T-helper 9 cell (primary cell): ENCODE measurements around the gene CPEB2.
"Not testable (repeated sequence)": the region's sequence is repeated elsewhere in the genome, so short reads cannot be mapped to it uniquely, and the experiment has no call there.

Experiments used
- DNase-seq: peaks from one replicate; pipeline ENCODE4 v3.0.0-alpha.2; 2020

The CPEB2 gene

DNA sequence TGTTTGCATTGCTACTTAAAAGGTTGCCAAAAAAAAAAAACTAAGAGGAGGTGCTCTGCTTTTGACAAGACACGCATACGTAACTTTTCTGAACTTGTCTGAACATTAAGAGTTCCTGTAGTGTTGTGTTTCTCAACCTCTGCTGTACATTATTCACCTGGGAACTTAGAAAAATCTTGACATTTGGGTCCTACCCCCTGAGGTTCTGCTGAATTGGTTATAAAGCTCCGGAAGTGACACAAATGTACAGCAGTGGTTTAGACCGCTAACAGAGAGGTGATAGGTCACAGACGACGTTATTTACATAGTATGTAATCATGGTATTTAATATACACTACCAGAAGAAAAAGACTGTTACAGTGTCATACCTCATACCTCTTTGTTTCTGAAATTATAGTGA lies 61.1 kb downstream of the CPEB2 start:
- DNase-seq = no peak

DNA sequence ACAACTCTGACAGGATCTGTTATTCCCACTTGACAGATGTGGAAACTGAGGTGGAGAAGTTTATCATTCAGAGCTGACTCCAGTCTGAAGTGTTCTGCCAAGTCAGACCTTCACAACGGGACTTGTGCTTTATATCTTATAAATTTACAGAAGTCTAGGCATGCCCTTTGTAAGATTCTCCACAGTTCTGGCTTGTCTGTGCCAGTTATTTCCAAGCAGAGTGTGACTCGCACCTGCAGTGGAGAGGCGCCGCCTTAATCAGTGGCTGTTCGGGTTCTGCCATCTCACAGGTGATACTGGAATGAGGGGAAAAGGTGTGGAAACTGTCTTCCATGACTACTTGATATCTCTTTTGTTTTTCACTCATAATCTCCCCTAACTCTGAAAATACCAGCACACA lies 63.2 kb downstream of the CPEB2 start:
- no peak for DNase-seq

DNA sequence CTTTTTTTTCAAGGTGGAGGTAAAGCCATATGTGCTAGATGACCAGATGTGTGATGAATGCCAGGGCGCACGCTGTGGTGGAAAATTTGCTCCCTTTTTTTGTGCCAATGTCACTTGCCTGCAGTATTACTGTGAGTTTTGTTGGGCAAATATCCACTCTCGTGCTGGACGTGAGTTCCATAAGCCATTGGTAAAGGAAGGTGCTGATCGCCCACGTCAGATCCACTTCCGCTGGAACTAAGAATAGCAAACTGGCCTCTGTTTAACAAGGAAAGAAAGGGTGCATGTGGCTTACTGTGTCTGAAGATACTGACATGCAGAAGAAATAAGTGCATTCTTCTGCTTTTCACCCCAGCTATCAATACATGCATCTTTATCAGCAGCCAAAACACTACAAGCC lies 63.9 kb downstream of the CPEB2 start:
- no peak for DNase-seq

GRCh38 chr4:15068298-15068697 lies 66.0 kb downstream of the CPEB2 start:
- DNase-seq = no peak

GRCh38 chr4:15075875-15076274 lies 73.6 kb downstream of the CPEB2 start:
- DNase-seq = no peak

GRCh38 chr4:15077969-15078368 lies 75.7 kb downstream of the CPEB2 start:
- no peak for DNase-seq

DNA sequence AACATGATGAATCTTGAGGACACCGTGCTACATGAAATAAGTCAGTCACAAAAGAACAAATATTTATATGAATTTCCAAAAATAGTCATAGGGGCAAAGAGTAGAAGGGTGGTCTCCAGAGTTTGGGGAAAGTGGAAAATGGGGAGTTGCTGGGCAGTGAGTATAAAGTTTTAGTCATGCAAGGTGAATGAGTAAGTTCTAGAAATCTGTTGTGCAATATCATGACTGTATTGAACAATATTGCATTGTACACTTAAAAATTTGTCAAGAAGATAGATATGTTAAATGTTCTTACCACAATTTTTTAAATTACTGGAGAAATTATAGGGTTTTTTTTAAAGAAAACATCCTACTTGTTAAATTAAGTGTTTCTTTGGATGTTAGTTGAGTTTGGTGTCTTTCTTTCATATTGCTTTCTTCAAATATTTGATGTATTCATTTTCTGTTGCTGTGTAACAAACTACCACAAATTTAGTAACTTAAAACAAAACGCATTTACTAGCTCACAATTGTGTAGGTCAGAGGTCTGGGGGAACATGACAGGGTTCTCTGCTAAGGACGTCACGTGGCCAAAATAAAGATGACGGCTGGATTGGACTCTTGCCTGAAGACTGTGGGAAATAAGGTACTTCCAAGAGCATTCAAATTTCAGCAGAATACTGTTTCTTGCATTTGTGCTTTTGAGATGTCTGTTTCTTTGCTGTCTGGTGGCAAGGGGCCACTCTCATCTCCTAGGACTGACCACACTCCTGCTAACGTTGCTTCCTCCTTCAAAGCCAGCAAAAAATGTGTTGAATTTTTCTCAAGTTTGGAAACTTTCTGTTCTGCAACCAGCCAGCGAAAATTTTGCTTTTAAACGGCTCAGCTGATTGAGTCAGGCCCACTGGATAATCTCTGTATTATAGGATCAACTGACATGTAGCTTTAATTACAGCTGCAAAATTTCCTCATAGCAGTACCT lies 76.7 kb downstream of the CPEB2 start:
- no peak for DNase-seq

DNA sequence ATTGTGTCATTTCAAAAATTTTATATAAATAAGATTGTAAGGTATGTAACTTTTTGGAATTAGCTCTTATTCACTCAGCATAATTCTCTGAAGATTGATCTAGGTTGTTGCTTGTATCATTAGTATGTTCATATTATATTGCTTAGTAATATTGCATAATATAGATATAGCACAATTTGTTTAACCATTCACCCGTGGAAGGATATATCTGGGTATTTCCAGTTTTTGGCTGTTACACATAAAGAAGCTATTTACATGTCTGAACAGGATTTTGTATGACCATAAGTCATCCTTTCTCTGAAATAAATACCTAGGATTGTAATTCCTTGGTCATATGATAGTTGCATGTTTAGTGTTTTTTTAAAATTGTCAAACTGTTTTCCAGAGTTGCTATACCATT lies 82.5 kb downstream of the CPEB2 start:
- no peak for DNase-seq

- DNase-seq = not testable (repeated sequence)
These were observed 83.5 kb downstream of the CPEB2 start for GRCh38 chr4:15085762-15086161.

GRCh38 chr4:15086259-15086658 lies 84.0 kb downstream of the CPEB2 start:
- not testable (repeated sequence) for DNase-seq

GRCh38 chr4:15088394-15089035 lies 86.2 kb downstream of the CPEB2 start:
- no peak for DNase-seq

- no peak for DNase-seq
These were observed 87.7 kb downstream of the CPEB2 start for GRCh38 chr4:15089979-15090378.

- no peak for DNase-seq
These were observed 98.1 kb downstream of the CPEB2 start for GRCh38 chr4:15100380-15100779.

DNA sequence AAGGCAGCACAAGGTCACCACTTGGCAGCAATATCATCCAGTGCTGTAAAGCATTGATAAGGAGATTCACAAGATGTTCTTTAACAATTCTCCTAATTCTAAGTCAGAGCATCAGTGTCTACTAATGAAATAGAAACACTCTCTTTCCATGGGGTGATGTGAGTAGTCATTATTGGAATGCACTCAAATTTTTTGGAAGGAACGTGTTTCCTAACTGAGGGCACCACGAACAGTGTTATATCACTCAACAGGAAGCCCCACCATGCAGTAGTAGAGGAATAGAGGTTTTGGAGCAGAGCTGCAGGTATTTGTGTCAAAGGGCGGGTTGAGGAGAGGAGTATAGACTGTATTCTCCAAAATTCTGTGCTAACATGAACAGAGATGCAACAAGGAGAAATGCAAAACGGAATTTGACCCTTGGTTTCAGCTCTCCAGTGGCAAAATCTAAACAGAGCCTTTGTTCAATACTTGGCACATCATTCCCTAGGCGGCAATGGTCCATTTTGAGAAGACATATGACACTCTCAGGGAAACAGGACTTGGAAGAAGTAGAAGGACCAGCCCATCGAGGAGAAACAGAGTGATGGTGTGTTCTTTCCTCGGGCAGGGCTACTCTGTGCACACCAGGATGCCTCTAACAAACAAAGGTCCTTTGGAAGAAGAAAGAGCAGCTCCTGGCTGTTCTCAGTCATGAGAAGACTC lies 98.9 kb downstream of the CPEB2 start:
- DNase-seq = no peak

- DNase-seq = no peak
These were observed 102.5 kb downstream of the CPEB2 start for GRCh38 chr4:15104825-15105224.

DNA sequence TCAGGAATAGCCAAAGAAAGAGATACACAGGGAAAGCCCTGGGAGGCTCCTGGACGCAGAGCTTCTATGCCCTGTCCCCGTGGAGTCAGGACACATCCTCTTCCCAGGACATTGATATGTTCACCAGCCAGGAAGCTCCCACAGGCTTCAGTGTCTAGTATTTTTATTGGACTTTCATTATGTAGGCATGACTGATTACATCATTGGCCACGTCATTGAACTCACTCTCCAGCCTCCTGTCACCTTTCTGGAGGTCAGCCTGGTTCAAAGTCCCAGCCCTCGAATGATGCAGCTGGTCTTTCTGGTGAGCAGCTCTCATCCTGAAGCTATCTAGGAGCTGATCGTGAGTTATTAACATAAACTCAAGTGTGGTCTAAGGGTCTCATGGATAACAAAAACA lies 104.1 kb downstream of the CPEB2 start:
- no peak for DNase-seq

- no peak for DNase-seq
These were observed 107.3 kb downstream of the CPEB2 start for GRCh38 chr4:15109600-15109999.

DNA sequence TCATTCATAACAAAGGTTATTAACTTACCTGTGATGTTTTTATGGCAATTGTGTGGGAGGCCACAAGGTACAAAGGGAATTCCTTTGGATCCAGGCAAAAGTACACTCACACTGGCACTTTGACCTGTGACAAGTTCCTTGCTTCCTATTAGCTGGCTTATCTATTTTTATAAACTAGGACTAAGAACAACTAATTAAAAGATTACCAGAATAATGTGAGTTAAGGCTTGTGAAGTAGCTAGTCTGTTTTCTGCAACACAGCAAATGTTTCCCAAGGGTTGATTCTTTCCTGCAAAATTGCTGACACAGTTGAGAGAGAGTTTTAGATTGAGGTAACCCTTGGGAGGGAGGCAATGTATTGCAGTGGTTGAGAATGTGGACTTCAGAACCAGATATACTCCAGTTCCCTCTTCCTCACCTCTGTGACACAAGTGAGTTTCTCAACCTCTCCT lies 107.9 kb downstream of the CPEB2 start:
- DNase-seq = no peak

GRCh38 chr4:15116509-15117079 lies 114.3 kb downstream of the CPEB2 start:
- DNase-seq = no peak

DNA sequence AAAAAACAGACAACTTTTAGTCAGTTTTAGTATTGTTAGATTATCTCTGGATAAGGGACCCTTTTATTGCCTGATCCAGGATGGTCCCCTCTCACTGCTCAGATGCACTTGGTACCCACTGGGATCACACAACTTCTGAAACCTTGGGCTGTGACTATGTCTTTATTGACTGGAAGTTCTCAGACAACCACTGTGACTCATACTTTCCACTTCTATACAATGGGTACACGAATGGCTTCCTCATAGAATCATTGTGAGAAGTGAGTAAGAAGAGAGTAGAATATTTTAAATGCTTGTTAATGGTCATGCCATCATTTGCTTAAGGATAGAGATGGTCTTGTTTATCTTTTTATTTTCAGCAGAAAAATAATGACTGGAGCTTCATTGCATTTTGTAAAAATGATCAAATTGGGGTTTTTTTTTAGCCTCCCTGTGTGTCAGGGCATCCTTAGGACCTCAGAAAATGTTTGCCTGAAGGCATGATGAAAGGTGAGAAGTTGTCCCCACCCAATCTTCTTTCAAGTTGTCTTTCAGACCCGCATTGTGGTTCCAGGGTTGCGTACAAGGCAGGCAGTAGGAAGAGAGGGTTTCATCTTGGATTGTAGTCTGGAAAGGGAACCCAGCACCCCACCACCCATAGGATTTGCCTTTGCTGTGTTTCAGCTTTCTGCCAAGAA lies 115.1 kb downstream of the CPEB2 start:
- DNase-seq = no peak

- no peak for DNase-seq
These were observed 116.0 kb downstream of the CPEB2 start for GRCh38 chr4:15118292-15118691.
